Psoas muscle (tissue), 8 donors: ENCODE data around the gene GALNT16. TPM values are rescaled to one million over a fixed set of nuclear protein-coding genes. Genes with fewer than 3 reads are reported as not detected.

Experiments
- ATAC-seq, 4 donors: fragments of 200-7000 bp; cut with Tn5 transposase; one replicate each; pipeline ENCODE4 v1.9.1; 2020; ENCODE audit warnings: moderate library complexity in 3 of 4, mild to moderate bottlenecking in 2 of 4
- DNase-seq, 2 donors: peaks; one replicate each; pipeline ENCODE4 v3.0.0-alpha.2; 2020
- H3K27ac ChIP-seq: fragments of 200-600 bp; one replicate; pipeline ENCODE4 v1.8.0; 2022
- H3K27me3 ChIP-seq, 3 donors: fragments of 200-600 bp in 1 of 3; one replicate each; pipeline versions ENCODE4 v1.6.1 to v1.8.0; 2013 to 2022; ENCODE audit warnings: low read length in 2 of 3, mild to moderate bottlenecking in 2 of 3, moderate library complexity in 1 of 3; ENCODE audit not compliant: insufficient read depth in 3 of 3
- H3K36me3 ChIP-seq, 2 donors: fragments of 200-600 bp in 1 of 2; one replicate each; pipeline versions ENCODE4 v1.6.1 to v1.8.0; 2013 to 2022; ENCODE audit warnings: low read depth in 1 of 2, mild to moderate bottlenecking in 1 of 2, moderate library complexity in 1 of 2; ENCODE audit not compliant: insufficient read depth in 1 of 2
- H3K4me1 ChIP-seq: fragments of 200-600 bp; one replicate; pipeline ENCODE4 v1.8.0; 2022
- H3K4me3 ChIP-seq: fragments of 200-600 bp; one replicate; pipeline ENCODE4 v1.8.0; 2022; ENCODE audit warnings: mild to moderate bottlenecking
- H3K9me3 ChIP-seq: fragments of 200-600 bp; one replicate; pipeline ENCODE4 v1.8.0; 2022
- intact Hi-C, 2 donors: fragments of 100-400 bp; cut with DNase I; formaldehyde crosslinking; loops; one replicate each; pipeline versions ENCODE4 v1.11.0 to v1.14.2; 2022
- polyA plus RNA-seq, 3 donors: library from polyadenylated mRNA; stranded (reverse); fragments of 200-250 nt; gene quantifications; one replicate each; pipeline ENCODE4 v1.2.3, GENCODE V29; 2013
- total RNA-seq, 4 donors: library from RNA; stranded (reverse); fragmentation: NEBNext Ultra II Directional in 2 of 4; extraction: Animal tissue kit (Norgen Biotek cat#: 25700) in 2 of 4; gene quantifications; one replicate each; pipeline versions ENCODE4 v1.2.1 to v1.2.4, GENCODE V29; 2021 to 2023
- TF ChIP-seq, protein P1 (sequence below): fragments of 200-600 bp; IDR thresholded peaks from one replicate; pipeline ENCODE4 v1.8.0; 2022; ENCODE audit warnings: antibody characterized with exemption
- donor health status: healthy with polysubstance abuse.
- donor health status: DM: no; HTN: no; CAD: no; lungs with moderate emphysema.
- donor health status: Bipolar disorder and iron deficiency.
- donor health status: healthy.
- donor health status: DM: yes; HTN: yes; CAD: no.
- donor health status: DM: no; HTN: no; CAD: no.
- donor health status: DM: no; HTN: no; CAD: no.
- donor health status: DM: yes; HTN: yes; CAD: no.

Gene GALNT16
- total and polyA plus RNA-seq, 7 donors, result 0.83 to 2.6 (median 1.7) TPM

DNA sequence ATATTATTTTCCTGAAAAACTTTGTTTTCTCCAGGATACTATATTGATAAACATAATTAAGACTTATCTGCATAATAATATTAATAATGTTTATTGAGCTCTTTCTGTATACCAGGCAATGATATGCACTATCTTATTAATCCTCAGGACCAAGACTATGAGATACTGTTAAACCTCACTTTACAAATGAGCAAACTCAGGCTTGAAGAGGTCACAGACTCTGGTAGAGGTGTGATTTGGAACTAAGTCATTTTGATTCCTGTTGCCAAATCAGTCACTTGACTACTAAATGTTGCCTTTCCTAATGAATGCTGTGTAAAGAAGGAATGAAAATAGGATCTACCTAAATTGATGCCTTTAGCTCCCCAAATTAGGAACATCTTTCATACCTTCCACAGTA, 145.8 kb downstream of the GALNT16 start:
- no peak for ATAC-seq
- no peak overlapping the region for H3K27ac ChIP-seq
- peaks cover 0 to 11% of the 10 kb centered on the region in 2 donors for H3K36me3 ChIP-seq
- no peak for DNase-seq
- TF ChIP-seq, protein P1, sequence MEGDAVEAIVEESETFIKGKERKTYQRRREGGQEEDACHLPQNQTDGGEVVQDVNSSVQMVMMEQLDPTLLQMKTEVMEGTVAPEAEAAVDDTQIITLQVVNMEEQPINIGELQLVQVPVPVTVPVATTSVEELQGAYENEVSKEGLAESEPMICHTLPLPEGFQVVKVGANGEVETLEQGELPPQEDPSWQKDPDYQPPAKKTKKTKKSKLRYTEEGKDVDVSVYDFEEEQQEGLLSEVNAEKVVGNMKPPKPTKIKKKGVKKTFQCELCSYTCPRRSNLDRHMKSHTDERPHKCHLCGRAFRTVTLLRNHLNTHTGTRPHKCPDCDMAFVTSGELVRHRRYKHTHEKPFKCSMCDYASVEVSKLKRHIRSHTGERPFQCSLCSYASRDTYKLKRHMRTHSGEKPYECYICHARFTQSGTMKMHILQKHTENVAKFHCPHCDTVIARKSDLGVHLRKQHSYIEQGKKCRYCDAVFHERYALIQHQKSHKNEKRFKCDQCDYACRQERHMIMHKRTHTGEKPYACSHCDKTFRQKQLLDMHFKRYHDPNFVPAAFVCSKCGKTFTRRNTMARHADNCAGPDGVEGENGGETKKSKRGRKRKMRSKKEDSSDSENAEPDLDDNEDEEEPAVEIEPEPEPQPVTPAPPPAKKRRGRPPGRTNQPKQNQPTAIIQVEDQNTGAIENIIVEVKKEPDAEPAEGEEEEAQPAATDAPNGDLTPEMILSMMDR, result no peak
- H3K4me1 ChIP-seq, result peaks cover 24% of the 10 kb centered on the region
- no peaks in the 10 kb centered on the region for H3K27me3 ChIP-seq
- intact Hi-C loops, result no loop called here
- H3K9me3 ChIP-seq, result no peaks in the 10 kb centered on the region
- no peak overlapping the region for H3K4me3 ChIP-seq

Other genes starting within 250 kb of the GALNT16 start
- 10 to 100 TPM; 74.3 to 86.3 (median 78.7) TPM for gene DCAF5, start 107.0 kb upstream of the GALNT16 start, total RNA-seq
- 10 to 100 TPM in 2 of 3 donors, 1 to 10 TPM in 1; 9.1 to 74.7 (median 24.4) TPM for gene DCAF5, start 107.0 kb upstream of the GALNT16 start, polyA plus RNA-seq
- gene EXD2, start 68.7 kb upstream of the GALNT16 start, total RNA-seq, result 10 to 100 TPM; 12.6 to 17.3 (median 13.6) TPM
- 10 to 100 TPM in 2 of 3 donors, 1 to 10 TPM in 1; 6.8 to 12.5 (median 10.1) TPM for gene EXD2, start 68.7 kb upstream of the GALNT16 start, polyA plus RNA-seq
- 100 to 1,000 TPM in 2 of 4 donors, 10 to 100 TPM in 2; 86.2 to 115 (median 103) TPM for gene ERH, start 138.1 kb downstream of the GALNT16 start, total RNA-seq
- 100 to 1,000 TPM in 2 of 3 donors, 10 to 100 TPM in 1; 76.9 to 130 (median 111) TPM for gene ERH, start 138.1 kb downstream of the GALNT16 start, polyA plus RNA-seq
- gene SLC39A9, start 138.5 kb downstream of the GALNT16 start, total RNA-seq, result 10 to 100 TPM; 11.8 to 16.7 (median 14.9) TPM
- gene SLC39A9, start 138.5 kb downstream of the GALNT16 start, polyA plus RNA-seq, result 10 to 100 TPM in 2 of 3 donors, 1 to 10 TPM in 1; 6.1 to 19.8 (median 19.2) TPM
- gene PLEKHD1, start 224.6 kb downstream of the GALNT16 start, total RNA-seq, result under 1 TPM in 3 of 4 donors, not detected in 1; 0.04 to 0.69 (median 0.08) TPM
- gene PLEKHD1, start 224.6 kb downstream of the GALNT16 start, polyA plus RNA-seq, result under 1 TPM; 0.01 to 0.04 (median 0.03) TPM